Measurements from ENCODE around the gene RFX5. TPM values are rescaled to one million over a fixed set of nuclear protein-coding genes. Genes with fewer than 3 reads are reported as not detected.

Gene RFX5
- total RNA-seq, 1 experiment from 2014 or later, result 73.6 TPM

DNA sequence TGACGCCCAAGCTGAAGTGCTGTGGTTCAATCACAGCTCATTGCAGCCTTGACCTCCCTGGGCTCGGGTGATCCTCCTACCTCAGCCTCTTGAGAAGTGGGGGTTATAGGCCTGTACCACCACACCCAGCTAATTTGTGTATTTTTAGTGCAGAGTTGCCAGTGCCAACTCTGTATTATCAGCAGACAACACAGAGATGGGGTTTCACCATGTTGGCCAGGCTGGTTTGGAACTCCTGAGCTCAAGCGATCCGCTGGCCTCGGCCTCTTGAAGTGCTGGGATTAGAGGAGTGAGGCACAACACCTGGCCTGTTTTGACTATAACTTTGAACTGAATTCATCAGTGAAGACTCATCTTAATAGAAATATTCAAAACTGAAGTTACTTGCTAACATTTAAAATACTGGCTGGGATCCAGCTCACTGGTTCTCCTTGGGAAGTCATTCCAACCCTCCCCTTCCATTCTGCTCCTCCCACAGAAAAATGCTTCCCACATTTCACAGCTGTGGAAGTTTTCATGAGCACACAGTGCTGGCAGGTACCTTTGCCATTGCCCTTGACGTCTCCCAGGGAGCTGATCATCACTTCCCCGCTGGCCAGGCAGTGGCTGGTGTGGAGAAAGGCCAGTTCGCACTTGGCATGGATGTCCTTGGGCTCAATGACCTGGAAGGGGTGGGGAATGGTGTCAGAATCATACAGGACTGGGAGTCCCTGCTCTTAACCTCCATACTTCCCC lies 20.8 kb upstream of the RFX5 start:
- no peak for TF ChIP-seq EZH2 (IDR thresholded peaks at IDR 0.05; ENCODE audit: low read depth)
- TF ChIP-seq, protein P1, sequence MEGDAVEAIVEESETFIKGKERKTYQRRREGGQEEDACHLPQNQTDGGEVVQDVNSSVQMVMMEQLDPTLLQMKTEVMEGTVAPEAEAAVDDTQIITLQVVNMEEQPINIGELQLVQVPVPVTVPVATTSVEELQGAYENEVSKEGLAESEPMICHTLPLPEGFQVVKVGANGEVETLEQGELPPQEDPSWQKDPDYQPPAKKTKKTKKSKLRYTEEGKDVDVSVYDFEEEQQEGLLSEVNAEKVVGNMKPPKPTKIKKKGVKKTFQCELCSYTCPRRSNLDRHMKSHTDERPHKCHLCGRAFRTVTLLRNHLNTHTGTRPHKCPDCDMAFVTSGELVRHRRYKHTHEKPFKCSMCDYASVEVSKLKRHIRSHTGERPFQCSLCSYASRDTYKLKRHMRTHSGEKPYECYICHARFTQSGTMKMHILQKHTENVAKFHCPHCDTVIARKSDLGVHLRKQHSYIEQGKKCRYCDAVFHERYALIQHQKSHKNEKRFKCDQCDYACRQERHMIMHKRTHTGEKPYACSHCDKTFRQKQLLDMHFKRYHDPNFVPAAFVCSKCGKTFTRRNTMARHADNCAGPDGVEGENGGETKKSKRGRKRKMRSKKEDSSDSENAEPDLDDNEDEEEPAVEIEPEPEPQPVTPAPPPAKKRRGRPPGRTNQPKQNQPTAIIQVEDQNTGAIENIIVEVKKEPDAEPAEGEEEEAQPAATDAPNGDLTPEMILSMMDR (conservative IDR thresholded peaks at IDR 0.05), result no peak
- intact Hi-C loops (cut with micrococcal nuclease; ENCODE audit: unreplicated experiment), result no loop called here
- Histone ChIP-seq H3K27me3 (ENCODE audit: insufficient read depth, low read depth) (no peaks in the 10 kb centered on the region), H2AFZ (no peak overlapping the region), H3F3A (ENCODE audit: insufficient read depth, low read depth) (peaks cover 5% of the 10 kb centered on the region; the same call in 1 of the 2 replicates), H3K36me3 (ENCODE audit: low read depth) (no peaks in the 10 kb centered on the region), H3K27ac (no peak overlapping the region), H3K4me2 (no peak overlapping the region), H3K4me1 (replicated peaks; ENCODE audit: insufficient read depth) (no peaks in the 10 kb centered on the region; the same call in 1 of the 2 replicates), H4K20me1 (ENCODE audit: insufficient read depth) (no peaks in the 10 kb centered on the region), H3K9me3 (ENCODE audit: insufficient read depth, low read depth) (no peaks in the 10 kb centered on the region), H3K79me2 (ENCODE audit: low read depth) (no peaks in the 10 kb centered on the region), H3K9me2 (ENCODE audit: insufficient read depth) (no peaks in the 10 kb centered on the region), H3K4me3 (no peak overlapping the region)
- BruUV-seq (replicated peaks), result no TSS peak
- ChIA-PET POLR2A (ENCODE audit: unreplicated experiment) (interaction anchor here (0.5 to 0.6 kb wide), 2 partner anchors 20 to 62 kb away, joined by 5 to 6 read pairs; no protein-coding TSS in a partner anchor), CTCF (interaction anchor here (0.5 kb wide), 1 partner anchor 65 kb away, joined by 3 read pairs; no protein-coding TSS in a partner anchor)
- no peak for DNase-seq

DNA sequence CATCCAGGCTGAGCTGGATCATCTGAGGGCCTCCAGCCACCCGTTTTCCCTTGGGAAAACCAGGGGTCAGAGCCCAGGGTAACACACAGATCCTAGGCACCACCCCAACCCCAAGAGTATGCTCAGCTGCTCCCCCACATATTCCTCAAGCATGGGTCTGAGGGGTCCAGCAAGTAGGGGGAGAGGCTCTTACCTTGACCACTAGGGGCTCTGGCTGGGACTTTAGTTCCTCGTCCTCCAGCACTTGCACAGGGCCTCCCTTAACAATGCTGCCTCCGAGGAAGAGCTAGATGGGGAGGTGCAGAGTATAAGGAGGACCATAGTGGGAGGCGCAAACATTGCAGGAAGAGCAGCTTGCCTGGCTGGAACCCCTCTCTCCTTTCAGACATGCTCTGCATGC lies 17.9 kb upstream of the RFX5 start:
- intact Hi-C loops (cut with micrococcal nuclease; ENCODE audit: unreplicated experiment), result no loop called here
- no peaks in the 10 kb centered on the region for H3K4me1 ChIP-seq (replicated peaks; ENCODE audit: insufficient read depth)
- no peaks in the 10 kb centered on the region for H3K27me3 ChIP-seq (ENCODE audit: insufficient read depth, low read depth)
- BruUV-seq (replicated peaks), result no TSS peak
- H3K9me3 ChIP-seq (ENCODE audit: insufficient read depth, low read depth), result peaks cover 8% of the 10 kb centered on the region
- no peak overlapping the region for H3K4me3 ChIP-seq
- no peak overlapping the region for H3K4me2 ChIP-seq
- no peaks in the 10 kb centered on the region for H3K36me3 ChIP-seq (ENCODE audit: low read depth)
- H3K9me2 ChIP-seq (ENCODE audit: insufficient read depth), result no peaks in the 10 kb centered on the region
- no peak overlapping the region for H2AFZ ChIP-seq
- H3K27ac ChIP-seq, result no peak overlapping the region
- ChIA-PET POLR2A (ENCODE audit: unreplicated experiment) (no interaction called here), CTCF (no interaction called here)
- no peak for DNase-seq
- H4K20me1 ChIP-seq (ENCODE audit: insufficient read depth), result no peaks in the 10 kb centered on the region
- TF ChIP-seq, protein P1 (conservative IDR thresholded peaks at IDR 0.05), result no peak
- no peak for TF ChIP-seq EZH2 (IDR thresholded peaks at IDR 0.05; ENCODE audit: low read depth)
- no peaks in the 10 kb centered on the region for H3K79me2 ChIP-seq (ENCODE audit: low read depth)
- H3F3A ChIP-seq (ENCODE audit: insufficient read depth, low read depth), result no peaks in the 10 kb centered on the region

DNA sequence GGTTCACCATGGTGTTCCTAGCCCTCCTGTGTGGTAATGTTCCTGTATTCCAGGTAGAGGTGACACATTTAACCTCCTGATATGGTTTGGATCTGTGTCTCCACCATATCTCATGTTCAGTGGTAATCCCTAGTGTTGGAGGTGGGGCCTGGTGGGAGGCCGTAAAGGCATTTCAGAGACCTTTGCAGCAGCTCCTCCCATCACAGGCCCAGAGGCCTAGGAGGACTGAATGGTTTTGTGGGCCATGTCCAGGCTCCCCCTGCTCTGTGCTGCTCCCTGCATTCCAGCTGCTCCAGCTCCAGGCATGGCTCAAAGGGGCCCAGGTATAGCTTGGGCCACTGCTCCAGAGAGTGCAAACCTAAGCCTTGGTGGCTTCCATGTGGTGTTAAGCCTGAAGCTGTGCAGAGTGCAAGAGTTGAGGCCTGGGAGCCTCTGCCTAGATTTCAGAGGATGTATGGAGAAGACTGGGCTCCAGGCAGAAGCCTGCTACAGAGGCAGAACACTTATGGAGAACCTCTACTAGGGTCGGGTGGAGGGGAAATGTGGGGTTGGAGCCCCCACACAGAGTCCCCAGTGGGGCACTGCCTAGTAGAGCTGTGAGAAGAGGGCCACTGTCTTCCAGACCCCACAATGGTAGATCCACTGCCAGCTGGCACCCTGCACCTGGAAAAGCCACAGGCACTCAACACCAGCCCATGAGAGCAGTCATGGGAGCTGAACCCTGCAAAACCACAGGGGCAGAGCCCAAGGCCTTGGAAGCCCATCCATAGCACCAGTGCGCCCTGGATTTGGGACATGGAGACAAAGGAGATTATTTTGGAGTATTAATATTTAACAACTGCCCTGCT lies 15.5 kb upstream of the RFX5 start:
- intact Hi-C loops (cut with micrococcal nuclease; ENCODE audit: unreplicated experiment), result no loop called here

More for the DNA sequence above, 15.5 kb upstream of the RFX5 start:
- CTCF ChIA-PET, result no interaction called here
- no peaks in the 10 kb centered on the region for H3K4me1 ChIP-seq (replicated peaks; ENCODE audit: insufficient read depth)
- TF ChIP-seq EZH2 (IDR thresholded peaks at IDR 0.05; ENCODE audit: low read depth), result no peak
- TF ChIP-seq, protein P1 (conservative IDR thresholded peaks at IDR 0.05), result no peak
- H4K20me1 ChIP-seq (ENCODE audit: insufficient read depth), result no peaks in the 10 kb centered on the region
- H3K9me2 ChIP-seq (ENCODE audit: insufficient read depth), result no peaks in the 10 kb centered on the region
- no peak for DNase-seq
- no peaks in the 10 kb centered on the region for H3K27me3 ChIP-seq (ENCODE audit: insufficient read depth, low read depth)
- H3F3A ChIP-seq (ENCODE audit: insufficient read depth, low read depth), result no peaks in the 10 kb centered on the region
- H3K36me3 ChIP-seq (ENCODE audit: low read depth), result no peaks in the 10 kb centered on the region
- H3K4me2 ChIP-seq, result no peak overlapping the region
- BruUV-seq (replicated peaks), result no TSS peak
- H3K27ac ChIP-seq, result no peak overlapping the region
- no peaks in the 10 kb centered on the region for H3K79me2 ChIP-seq (ENCODE audit: low read depth)
- POLR2A ChIA-PET (ENCODE audit: unreplicated experiment), result no interaction called here
- H3K9me3 ChIP-seq (ENCODE audit: insufficient read depth, low read depth), result peaks cover 8% of the 10 kb centered on the region
- no peak overlapping the region for H3K4me3 ChIP-seq
- no peak overlapping the region for H2AFZ ChIP-seq

Data from PC-9 (cell line).